C4-2B (cell line): Measurements from ENCODE around the gene GPR32.

Experiments
- H3K27ac ChIP-seq: fragments of 450-650 bp; 2 replicates; pipeline ENCODE4 v1.5.1; 2017
- CTCF ChIP-seq: fragments of 450-650 bp; conservative IDR thresholded peaks from 2 replicates; pipeline ENCODE4 v1.5.1; 2017; ENCODE audit warnings: mild to moderate bottlenecking
- ZFX ChIP-seq: fragments of 450-650 bp; IDR thresholded peaks from 2 replicates; pipeline ENCODE4 v1.6.1; 2017

The GPR32 gene

DNA sequence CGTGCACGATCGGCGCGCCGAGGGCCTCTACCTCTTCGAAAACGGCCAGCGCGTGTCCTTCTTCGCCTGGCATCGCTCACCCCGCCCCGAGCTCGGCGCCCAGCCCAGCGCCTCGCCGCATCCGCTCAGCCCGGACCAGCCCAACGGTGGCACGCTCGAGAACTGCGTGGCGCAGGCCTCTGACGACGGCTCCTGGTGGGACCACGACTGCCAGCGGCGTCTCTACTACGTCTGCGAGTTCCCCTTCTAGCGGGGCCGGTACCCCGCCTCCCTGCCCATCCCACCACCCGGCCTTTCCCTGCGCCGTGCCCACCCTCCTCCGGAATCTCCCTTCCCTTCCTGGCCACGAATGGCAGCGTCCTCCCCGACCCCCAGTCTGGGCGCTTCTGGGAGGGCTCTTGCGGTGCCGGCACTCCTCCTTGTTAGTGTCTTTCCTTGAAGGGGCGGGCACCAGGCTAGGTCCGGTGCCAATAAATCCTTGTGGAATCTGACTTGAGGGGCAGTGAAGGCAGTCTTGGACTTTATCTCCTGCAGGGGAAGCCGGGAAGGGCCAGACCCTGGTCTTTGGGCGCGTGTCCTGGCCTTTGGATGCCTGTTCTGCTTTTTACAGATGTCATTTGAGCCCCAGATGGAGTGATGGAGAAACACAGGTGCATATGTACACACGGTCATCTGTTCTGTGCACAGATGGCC lies 44.9 kb upstream of the GPR32 start:
- TF ChIP-seq ZFX = peak; percentile 67; the same call in 1 of the 2 replicates
- no peak for TF ChIP-seq CTCF
- H3K27ac ChIP-seq = peak overlapping the region; percentile 82

- peak overlapping the region; percentile 82 for H3K27ac ChIP-seq
Measured at GRCh38 chr19:50725911-50726230, 44.4 kb upstream of the GPR32 start.

DNA sequence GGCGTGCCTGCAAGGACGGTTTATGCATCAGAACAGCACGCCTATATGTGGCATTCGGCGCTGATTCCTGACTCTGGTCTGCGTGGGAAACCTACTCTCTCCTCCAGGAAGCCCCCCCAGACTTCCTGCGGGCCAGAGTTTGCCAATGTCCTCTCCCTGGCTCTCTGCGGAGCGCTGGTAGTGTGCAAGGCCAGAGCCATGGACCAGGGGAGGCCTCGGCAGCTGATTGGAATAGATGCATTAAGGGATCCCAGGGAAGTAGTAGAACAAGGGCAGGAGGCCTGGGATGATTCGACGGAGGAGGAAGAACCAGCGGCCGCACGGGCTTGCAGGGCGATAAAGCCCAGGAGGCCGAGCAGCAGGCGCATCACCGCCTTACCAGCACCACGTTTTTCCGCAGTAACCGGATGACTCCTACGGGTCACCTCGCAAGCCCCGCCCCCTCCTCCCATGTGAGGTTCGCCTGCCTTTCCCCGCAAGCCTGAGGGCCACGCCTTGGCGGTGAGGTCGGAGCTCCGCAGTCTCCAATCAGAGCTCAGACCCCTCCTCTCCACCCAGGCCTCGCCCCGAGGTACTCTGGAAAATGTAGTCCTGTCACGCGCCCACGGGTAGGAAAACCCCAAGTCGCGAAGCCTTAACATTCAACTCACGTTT lies 42.1 kb upstream of the GPR32 start:
- H3K27ac ChIP-seq = no peak overlapping the region
- TF ChIP-seq ZFX (no peak), CTCF (no peak)

More at GRCh38 chr19:50725911-50726230, 44.4 kb upstream of the GPR32 start:
- no peak for TF ChIP-seq CTCF
- no peak for TF ChIP-seq ZFX

GRCh38 chr19:50729894-50730293 lies 40.4 kb upstream of the GPR32 start:
- TF ChIP-seq CTCF (no peak), ZFX (no peak)

DNA sequence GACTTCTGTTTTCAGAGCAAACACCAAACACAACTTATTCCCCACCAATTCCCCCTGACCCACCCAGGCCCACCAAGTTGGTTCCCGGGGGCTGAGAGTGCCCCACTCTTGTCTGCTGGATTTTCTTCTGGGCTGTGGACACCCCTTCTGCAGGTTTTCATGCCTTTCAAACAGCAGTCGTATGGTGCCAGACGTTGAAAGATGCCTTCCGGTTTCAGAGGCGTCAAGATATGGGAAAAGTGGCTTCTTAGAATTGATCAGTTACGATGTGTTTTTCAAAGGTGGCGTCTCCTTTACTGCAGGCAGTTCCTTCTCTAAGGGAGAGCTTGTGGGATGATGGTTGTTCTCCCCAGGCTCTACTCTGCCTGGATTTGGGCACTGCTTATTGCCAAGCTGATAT lies 34.4 kb upstream of the GPR32 start:
- H3K27ac ChIP-seq = no peak overlapping the region
- TF ChIP-seq ZFX = no peak
- no peak for TF ChIP-seq CTCF

More at GRCh38 chr19:50729894-50730293, 40.4 kb upstream of the GPR32 start:
- H3K27ac ChIP-seq = no peak overlapping the region

DNA sequence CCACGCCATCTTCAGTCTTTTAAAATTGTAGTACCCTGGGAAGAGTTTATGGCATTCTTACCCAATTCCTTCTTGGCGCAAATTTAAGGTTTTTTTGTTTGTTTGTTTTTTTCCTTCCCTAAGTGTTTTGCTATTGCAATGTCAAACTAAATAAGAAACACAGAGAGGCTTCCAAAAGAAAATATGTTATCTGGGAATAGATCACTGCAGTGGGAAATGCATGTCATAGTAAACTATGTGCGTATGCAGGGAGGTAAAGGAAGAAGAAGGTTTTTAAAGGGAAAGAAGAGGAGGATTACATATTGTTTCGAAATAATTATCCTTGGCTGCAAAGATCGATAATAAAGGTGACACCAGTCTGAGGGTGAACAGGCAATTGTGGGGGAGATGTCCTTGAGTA lies 33.9 kb upstream of the GPR32 start:
- TF ChIP-seq ZFX (no peak), CTCF (no peak)
- no peak overlapping the region for H3K27ac ChIP-seq

- TF ChIP-seq ZFX (no peak), CTCF (no peak)
Measured at GRCh38 chr19:50739132-50739913, 30.9 kb upstream of the GPR32 start.

More at GRCh38 chr19:50739132-50739913, 30.9 kb upstream of the GPR32 start:
- no peak overlapping the region for H3K27ac ChIP-seq
